VCaP (cell line): ENCODE data around the gene OSBPL5.

ENCODE experiments used
- H3K27ac ChIP-seq: fragments of 450-650 bp; 2 replicates; pipeline ENCODE4 v1.5.1; 2017
- CTCF ChIP-seq: fragments of 450-650 bp; conservative IDR thresholded peaks from 2 replicates; pipeline ENCODE4 v1.5.1; 2017; ENCODE audit warnings: mild to moderate bottlenecking, moderate library complexity

Gene OSBPL5

DNA sequence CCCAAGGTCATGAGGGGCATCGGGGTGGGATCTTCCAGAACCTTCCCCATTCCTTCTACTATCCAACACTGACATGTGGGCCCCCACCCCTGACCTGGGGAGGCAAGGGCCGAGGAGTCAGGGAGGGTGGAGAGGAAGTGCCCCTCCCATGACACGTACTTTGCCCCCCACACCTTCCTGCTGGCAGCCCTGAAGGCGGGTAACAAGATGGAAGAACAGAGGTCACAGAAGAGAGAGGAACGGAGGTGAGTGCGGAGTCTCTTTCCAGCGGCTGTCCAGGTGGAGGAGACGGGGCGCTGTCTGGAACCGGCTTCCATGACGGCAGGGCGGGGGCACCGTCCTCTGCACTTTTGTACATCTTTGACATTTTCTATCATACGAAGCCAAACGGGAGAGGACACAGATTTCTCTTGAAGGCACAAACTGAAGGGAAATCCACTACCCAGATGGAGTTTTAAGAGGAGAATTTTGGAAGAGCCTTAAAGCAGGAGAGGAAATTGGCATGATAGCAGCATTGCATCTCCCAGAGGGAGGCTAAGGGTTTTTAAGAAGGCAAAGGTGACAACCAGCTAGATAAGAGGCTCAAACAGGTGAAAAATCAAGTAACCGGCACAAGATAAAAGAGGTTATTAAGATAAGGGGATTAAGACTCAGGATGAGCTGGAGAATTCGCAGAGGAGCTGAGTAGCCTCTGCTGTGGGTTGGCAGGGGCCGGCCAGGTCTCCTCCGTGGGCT is 16.7 kb downstream of the OSBPL5 start:
- TF ChIP-seq CTCF = no peak
- H3K27ac ChIP-seq = no peak overlapping the region

- no peak overlapping the region for H3K27ac ChIP-seq
- TF ChIP-seq CTCF = no peak
These were observed 17.5 kb downstream of the OSBPL5 start for GRCh38 chr11:3147626-3148025.

GRCh38 chr11:3147257-3147619 is 17.9 kb downstream of the OSBPL5 start:
- H3K27ac ChIP-seq = no peak overlapping the region
- TF ChIP-seq CTCF = no peak

DNA sequence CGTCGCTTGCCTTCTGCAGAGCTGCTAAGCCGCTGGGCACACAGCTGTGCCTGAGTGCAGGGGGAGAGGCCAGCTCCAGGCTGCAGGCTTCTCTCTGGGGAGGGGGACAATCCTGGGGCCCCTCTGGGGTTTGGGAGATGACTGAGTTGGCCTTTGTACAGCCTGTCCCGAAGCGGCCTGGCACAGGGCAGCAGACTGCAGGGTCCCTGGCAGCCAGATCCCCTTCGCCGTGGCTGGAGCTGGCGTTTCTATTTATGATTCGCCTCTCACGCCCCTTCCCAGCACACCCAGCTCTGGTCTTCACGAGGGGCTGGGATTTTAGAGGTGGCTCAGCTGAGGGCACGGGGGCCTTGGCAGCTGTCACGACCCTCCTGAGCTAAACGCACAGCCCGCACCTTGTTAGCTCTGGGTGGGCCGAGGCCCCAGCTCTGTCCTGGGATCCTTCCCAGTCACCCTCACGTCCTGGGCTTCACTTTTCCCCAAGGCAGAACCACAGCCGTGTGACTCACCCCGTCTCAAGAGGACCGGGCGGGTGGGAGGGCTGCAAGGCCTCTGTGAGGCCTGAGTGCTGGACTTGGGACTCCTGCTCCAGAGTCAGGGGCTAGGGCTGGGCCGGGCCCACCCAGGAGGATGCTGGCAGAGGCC is 18.4 kb downstream of the OSBPL5 start:
- TF ChIP-seq CTCF = no peak
- no peak overlapping the region for H3K27ac ChIP-seq

DNA sequence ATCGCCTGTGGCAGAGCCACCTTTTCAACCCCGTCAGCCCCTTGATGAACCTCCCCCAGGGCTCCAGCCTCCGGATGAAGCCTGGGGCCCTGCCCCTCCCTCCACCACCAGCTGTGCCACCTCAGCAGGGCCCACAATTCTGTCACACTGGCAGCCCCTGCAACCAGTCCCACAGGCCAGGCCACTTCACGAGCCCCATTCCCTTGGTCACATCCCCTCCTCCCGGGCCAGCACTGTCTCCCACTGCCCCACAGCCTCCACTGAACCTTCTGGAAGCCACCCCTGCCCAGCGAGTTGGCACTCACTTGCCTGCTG is 19.9 kb downstream of the OSBPL5 start:
- no peak overlapping the region for H3K27ac ChIP-seq
- no peak for TF ChIP-seq CTCF

DNA sequence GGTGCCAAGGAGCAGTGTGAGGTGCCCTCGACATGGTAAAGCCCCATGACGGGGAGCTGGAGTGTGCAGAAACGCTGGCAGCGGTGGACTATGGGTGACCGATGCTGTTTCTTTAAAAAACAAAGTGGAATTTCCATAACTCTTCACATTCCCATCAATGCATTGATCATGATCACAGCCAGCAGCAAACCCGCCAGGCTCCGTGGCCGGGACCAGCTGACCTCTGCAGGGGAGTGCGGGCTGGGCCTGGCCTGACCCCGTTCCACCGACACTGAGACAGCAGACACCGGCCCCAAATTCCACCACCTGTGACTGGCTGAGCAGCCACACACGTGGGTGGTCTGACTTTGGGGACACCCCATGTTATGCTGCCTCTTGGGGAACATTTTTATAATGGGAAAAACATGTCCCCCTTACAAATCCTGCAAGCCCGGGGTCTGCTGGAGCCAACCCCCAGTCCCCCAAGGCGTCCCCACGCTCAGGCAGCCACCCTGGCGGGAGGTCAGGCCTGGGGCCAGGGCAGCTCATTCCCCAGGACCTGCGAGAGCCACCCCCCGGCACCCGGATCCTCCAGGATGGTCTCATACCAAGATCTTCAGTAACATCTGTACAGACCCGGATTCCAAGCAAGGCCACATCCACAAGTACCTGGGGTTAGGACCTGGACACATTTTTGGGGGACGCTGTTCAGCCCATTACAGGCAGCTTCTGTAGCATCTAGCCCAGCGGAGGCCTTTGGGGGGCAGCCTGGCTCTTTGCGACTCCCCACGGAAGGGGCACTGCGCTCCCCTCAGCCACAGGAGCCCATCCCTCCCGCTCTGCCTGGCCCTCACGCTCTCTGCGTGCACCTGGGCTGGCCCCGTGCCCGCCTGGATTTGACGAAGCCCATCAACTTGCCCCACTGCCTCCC is 20.6 kb downstream of the OSBPL5 start:
- TF ChIP-seq CTCF = no peak
- H3K27ac ChIP-seq = no peak overlapping the region

GRCh38 chr11:3143136-3143880 is 21.8 kb downstream of the OSBPL5 start:
- no peak overlapping the region for H3K27ac ChIP-seq
- TF ChIP-seq CTCF = no peak
